ENCODE results near the gene GFI1B. TPM values are rescaled to one million over a fixed set of nuclear protein-coding genes. Genes with fewer than 3 reads are reported as not detected.
"Not testable (repeated sequence)": the region's sequence is repeated elsewhere in the genome, so short reads cannot be mapped to it uniquely, and the experiment has no call there.

The GFI1B gene
- total RNA-seq, 2 experiments from 2014 or later: 0.19 TPM; not detected in 1

DNA sequence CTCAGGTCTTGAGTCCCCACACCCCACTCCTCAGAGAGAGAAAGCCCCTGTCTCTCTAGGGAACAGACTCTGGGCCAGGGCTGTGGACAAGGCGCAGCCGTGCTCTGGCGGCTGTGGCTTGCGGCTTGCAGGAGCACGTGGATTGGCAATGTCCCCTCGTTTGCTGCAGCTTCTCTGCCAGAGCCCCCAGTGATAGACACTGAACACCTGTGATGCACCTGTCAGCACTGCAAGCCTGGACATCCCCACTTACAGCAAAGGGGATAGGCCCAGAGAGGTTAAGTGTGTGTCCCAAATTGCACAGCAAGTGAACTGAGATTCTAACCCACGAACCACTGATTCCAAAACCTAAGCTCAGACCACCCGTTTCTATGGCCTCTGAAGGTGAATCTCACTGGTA lies 7.0 kb downstream of the GFI1B start:
- ATAC-seq: no peak
- Mint-ChIP-seq H3K27me3 (peaks cover 34% of the 10 kb centered on the region), H3K4me1 (no peaks in the 10 kb centered on the region), H3K36me3 (ENCODE audit: low read depth) (no peaks in the 10 kb centered on the region), H3K4me3 (no peak overlapping the region), H3K27ac (no peak overlapping the region), H3K9me3 (ENCODE audit: low read depth) (no peaks in the 10 kb centered on the region)
- DNase-seq: no peak
- ChIA-PET CTCF (interaction anchor here (0.9 kb wide), 1 partner anchor 37 kb away, joined by 4 read pairs; no protein-coding TSS in a partner anchor), POLR2A (no interaction called here)
- intact Hi-C loops (cut with DNase I, micrococcal nuclease): no loop called here

DNA sequence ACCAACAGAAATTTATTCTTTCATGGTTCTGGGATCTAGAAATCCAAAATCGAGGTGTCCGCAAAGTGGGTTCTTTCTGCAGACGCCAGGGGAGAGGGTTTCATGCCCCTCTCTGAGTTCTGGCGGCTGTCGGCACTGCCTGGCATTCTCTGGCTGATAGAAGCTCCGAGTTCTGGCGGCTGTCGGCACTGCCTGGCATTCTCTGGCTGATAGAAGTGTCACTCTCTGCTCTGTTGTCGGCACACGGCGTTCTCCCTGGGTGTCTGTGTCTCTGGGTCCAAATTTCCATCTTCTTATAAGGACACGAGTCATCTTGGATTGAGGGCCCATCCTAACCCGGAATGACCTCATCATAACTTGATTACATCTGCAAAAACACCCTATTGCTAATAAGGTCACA lies 7.6 kb downstream of the GFI1B start:
- no peak for ATAC-seq
- POLR2A ChIA-PET: no interaction called here
- Mint-ChIP-seq H3K9me3 (ENCODE audit: low read depth) (no peaks in the 10 kb centered on the region), H3K27ac (no peak overlapping the region), H3K36me3 (ENCODE audit: low read depth) (no peaks in the 10 kb centered on the region), H3K4me1 (no peaks in the 10 kb centered on the region), H3K4me3 (no peak overlapping the region), H3K27me3 (peaks cover 31% of the 10 kb centered on the region)
- intact Hi-C loops (cut with DNase I, micrococcal nuclease): no loop called here
- DNase-seq: no peak
- CTCF ChIA-PET: interaction anchor here (0.9 kb wide), 1 partner anchor 36 kb away, joined by 4 read pairs; no protein-coding TSS in a partner anchor

DNA sequence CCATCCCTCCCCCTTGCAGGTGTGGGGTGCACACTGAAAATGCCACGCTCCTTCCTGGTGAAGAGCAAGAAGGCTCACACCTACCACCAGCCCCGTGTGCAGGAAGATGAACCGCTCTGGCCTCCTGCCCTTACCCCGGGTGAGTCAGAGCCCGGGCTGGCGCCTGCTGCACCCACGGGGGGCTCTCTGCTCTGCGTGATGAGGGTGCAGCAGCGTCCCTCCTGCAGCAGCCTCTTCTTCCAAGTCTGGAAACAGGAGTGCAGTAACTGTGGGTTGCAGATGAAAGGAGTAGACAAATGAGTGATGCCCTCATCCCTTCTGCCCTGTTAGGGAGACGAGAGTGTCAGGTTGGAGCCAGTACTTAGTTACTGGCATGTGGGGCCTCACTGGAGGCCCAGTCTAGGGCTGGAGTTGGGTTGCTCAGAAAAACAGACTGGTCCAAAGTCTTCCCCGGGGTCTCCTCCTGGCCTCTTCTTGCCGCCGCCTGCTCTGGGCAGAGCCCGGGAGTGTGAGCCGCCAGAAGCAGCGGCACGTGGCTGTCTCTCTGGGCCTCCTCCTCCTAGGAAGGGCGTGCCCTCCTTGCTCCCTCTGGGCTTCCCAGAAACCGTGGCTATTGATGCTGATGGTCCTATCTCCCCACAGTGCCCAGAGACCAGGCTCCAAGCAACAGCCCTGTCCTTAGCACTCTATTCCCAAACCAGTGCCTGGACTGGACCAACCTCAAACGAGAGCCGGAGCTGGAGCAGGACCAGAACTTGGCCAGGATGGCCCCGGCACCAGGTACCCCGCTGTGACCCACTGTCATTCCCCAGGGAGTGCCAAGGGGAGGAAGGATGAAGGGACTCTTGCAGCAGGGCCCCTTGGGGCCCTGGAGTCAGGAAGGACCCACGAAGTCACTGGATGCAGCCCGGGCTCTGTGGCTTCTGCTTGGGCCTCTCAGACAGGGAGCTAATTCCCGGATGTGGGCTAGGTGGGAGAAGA lies 8.4 kb downstream of the GFI1B start:
- no peak for ATAC-seq
- Mint-ChIP-seq H3K9me3 (ENCODE audit: low read depth) (no peaks in the 10 kb centered on the region), H3K27me3 (peaks cover 24% of the 10 kb centered on the region), H3K27ac (no peak overlapping the region), H3K36me3 (ENCODE audit: low read depth) (no peaks in the 10 kb centered on the region), H3K4me3 (no peak overlapping the region), H3K4me1 (no peaks in the 10 kb centered on the region)
- ChIA-PET POLR2A (no interaction called here), CTCF (interaction anchor here (0.8 kb wide), 1 partner anchor 82 kb away, joined by 3 read pairs; no protein-coding TSS in a partner anchor)
- intact Hi-C loops (cut with DNase I, micrococcal nuclease): no loop called here
- no peak for DNase-seq

DNA sequence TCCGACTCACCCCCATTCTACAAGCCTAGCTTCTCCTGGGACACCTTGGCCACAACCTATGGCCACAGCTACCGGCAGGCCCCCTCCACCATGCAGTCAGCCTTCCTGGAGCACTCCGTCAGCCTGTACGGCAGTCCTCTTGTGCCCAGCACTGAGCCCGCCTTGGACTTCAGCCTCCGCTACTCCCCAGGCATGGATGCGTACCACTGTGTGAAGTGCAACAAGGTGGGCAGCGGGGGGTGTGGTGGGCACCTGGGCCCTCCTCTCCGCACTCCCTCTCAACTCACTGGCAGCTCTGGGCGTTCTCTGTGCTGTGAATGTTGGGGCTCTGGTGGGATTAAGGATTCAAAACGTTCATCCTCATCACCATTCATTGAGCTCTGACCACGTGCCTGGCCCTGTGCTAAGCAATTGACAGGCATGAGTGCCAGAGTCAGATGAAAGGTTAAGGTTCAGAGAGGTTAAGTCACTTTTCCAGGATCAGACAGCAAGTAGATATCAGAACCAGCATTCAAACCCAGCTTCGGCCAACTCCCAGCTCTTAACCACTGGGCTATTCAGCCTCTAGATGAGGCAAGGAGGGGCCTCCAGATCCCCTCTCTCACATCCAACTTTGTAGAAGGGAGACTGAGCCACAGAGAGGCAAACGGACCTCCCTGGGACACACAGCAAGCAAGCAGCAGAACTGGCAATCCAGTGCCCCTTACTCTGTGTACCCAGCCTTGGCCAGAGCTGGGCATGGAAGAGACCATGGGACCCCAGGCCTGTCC lies 9.9 kb downstream of the GFI1B start:
- DNase-seq (no peak), ATAC-seq (no peak)
- H3K4me3 Mint-ChIP-seq: no peak overlapping the region
- H3K4me1 Mint-ChIP-seq: no peaks in the 10 kb centered on the region
- ChIA-PET CTCF (interaction anchor here (0.6 to 0.7 kb wide), 2 partner anchors 280 to 315 kb away, joined by 3 to 4 read pairs; no protein-coding TSS in a partner anchor), POLR2A (no interaction called here)
- intact Hi-C loops (cut with DNase I, micrococcal nuclease): no loop called here
- no peaks in the 10 kb centered on the region for H3K9me3 Mint-ChIP-seq (ENCODE audit: low read depth)
- no peaks in the 10 kb centered on the region for H3K36me3 Mint-ChIP-seq (ENCODE audit: low read depth)
- peaks cover 24% of the 10 kb centered on the region for H3K27me3 Mint-ChIP-seq
- H3K27ac Mint-ChIP-seq: no peak overlapping the region

DNA sequence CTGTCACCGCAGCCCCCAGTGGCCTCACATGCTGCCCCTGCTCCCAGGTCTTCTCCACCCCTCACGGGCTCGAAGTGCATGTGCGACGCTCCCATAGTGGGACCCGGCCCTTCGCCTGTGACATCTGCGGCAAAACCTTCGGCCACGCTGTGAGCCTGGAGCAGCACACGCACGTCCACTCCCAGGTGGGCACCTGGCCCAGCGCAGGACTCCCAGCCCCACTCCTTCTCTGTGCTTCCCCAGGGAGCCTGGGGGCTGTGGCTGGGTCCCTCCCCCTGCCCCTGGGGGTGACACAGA lies 10.5 kb downstream of the GFI1B start:
- POLR2A ChIA-PET: no interaction called here
- intact Hi-C loops (cut with DNase I, micrococcal nuclease): no loop called here
- CTCF ChIA-PET: no interaction called here
- Mint-ChIP-seq H3K36me3 (ENCODE audit: low read depth) (no peaks in the 10 kb centered on the region), H3K27ac (no peak overlapping the region), H3K9me3 (ENCODE audit: low read depth) (no peaks in the 10 kb centered on the region), H3K4me1 (no peaks in the 10 kb centered on the region), H3K27me3 (peaks cover 25% of the 10 kb centered on the region), H3K4me3 (no peak overlapping the region)
- DNase-seq: no peak
- ATAC-seq: no peak

DNA sequence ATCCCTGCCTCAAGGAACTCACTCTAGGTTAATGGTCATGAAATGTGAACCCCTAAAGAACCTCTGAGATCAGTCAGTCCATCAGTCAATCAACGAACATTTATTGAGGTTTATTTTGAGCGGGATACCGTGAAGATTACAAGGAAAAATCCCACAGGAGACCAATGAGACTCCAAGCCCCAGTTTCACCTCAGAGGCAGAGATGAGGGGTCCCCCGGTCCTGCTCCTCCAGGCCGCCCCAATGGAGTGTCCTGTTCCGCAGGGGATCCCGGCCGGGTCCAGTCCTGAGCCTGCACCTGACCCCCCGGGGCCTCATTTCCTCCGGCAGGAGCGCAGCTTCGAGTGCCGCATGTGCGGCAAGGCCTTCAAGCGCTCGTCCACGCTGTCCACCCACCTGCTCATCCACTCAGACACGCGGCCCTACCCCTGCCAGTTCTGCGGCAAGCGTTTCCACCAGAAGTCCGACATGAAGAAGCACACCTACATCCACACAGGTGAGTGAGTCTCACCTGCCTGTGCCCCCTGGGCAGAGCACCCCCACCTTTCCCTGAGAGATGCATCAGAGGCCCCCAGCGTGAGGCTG lies 11.0 kb downstream of the GFI1B start:
- no peak for ATAC-seq
- ChIA-PET POLR2A (no interaction called here), CTCF (no interaction called here)

DNA sequence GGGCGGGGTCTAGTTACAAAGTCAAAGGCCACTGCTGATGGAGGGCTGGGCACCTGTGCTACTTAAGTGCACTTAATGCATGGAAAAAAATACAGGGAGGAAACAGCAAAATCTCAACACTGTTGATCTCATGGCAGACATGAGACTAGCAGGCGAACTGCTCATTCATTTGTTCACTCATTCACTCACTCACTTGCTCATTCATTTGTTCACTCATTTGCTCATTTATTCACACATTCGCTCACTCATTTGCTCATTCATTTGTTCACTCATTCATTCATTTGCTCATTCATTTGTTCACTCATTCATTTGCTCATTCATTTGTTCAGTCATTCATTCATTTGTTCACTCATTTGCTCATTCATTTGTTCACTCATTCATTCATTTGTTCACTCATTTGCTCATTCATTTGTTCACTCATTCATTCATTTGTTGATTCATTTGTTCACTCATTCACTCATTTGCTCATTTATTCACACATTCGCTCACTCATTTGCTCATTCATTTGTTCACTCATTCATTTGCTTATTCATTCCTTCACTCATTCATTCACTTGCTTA lies 11.6 kb downstream of the GFI1B start:
- peaks cover 31% of the 10 kb centered on the region for H3K27me3 Mint-ChIP-seq
- H3K4me3 Mint-ChIP-seq; H3K4me1 Mint-ChIP-seq; H3K27ac Mint-ChIP-seq; intact Hi-C loops (cut with DNase I, micrococcal nuclease); H3K9me3 Mint-ChIP-seq (ENCODE audit: low read depth); H3K36me3 Mint-ChIP-seq (ENCODE audit: low read depth); CTCF ChIA-PET; POLR2A ChIA-PET: not testable (repeated sequence)
- ATAC-seq (peak; percentile 62), DNase-seq (peak; percentile 36)

More for the DNA sequence above, 11.0 kb downstream of the GFI1B start:
- H3K9me3 Mint-ChIP-seq (ENCODE audit: low read depth): no peaks in the 10 kb centered on the region
- H3K36me3 Mint-ChIP-seq (ENCODE audit: low read depth): no peaks in the 10 kb centered on the region
- peaks cover 27% of the 10 kb centered on the region for H3K27me3 Mint-ChIP-seq
- no peak overlapping the region for H3K4me3 Mint-ChIP-seq
- no peaks in the 10 kb centered on the region for H3K4me1 Mint-ChIP-seq
- intact Hi-C loops (cut with DNase I, micrococcal nuclease): no loop called here
- no peak overlapping the region for H3K27ac Mint-ChIP-seq
- DNase-seq: no peak

DNA sequence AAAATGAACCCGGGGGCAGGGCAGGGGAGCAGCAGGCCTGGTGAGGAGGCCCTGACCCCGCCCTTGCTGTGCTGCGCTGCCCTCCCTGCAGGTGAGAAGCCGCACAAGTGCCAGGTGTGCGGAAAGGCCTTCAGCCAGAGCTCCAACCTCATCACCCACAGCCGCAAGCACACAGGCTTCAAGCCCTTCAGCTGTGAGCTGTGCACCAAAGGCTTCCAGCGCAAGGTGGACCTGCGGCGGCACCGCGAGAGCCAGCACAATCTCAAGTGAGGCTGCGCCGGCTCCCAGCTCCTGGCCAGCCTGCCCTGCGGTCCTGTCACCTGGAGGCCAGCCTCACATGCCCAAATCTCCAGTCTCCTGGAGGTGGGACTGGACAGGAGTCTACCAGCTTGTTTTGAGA lies 12.3 kb downstream of the GFI1B start:
- H3K9me3 Mint-ChIP-seq (ENCODE audit: low read depth): no peaks in the 10 kb centered on the region
- H3K4me3 Mint-ChIP-seq: no peak overlapping the region
- ChIA-PET CTCF (interaction anchor here (0.5 to 2.2 kb wide), 3 partner anchors 17 to 195 kb away, joined by 3 to 11 read pairs (median 3); no protein-coding TSS in a partner anchor), POLR2A (no interaction called here)
- peaks cover 29% of the 10 kb centered on the region for H3K27me3 Mint-ChIP-seq
- ATAC-seq (no peak), DNase-seq (no peak)
- intact Hi-C loops (cut with DNase I, micrococcal nuclease): no loop called here
- H3K27ac Mint-ChIP-seq: no peak overlapping the region
- no peaks in the 10 kb centered on the region for H3K4me1 Mint-ChIP-seq
- no peaks in the 10 kb centered on the region for H3K36me3 Mint-ChIP-seq (ENCODE audit: low read depth)

DNA sequence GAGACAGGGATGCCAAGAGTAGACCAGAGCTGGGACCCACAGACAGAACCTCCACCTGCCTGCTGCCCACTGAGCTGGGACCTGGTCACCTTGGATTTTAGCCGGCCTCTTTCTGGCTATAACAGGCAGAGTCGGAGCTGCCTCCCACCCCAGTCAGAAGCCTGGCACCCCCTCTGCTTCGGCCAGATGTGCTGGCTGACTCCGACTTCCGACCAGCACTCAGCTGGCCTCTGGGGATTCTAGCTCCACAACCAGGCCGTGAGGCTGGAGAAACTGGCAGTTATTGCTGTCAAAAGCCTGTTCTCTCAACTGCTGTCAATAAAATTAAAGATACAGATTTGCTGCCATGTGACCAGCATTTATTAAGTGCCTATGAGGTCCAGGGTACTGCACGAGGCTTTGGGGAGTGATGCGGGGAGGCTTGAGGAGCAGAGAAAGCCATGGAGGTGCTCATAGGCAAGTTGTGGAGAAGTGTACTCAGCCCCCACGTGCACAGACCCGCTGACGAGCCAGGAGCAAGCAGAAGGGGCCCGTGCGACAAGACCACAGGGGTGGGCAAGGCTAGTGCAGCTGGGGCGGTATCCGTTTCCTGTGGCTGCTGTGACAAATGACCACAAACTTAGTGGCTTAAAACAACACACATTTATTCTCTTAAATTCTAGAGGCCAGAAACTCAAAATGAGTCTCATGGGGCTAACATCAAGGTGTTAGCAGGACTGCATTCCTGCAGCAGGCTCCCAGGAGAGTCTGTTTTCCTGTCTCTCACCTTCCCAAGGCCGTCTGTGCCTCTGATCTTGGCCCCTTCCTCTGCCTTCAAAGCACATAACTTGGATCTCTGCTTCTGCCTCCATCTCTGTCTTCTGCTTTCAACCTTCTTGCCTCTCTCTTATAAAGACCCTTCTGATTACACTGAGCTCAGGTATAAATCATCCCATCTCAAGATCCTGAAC lies 13.1 kb downstream of the GFI1B start:
- intact Hi-C loops (cut with DNase I, micrococcal nuclease): no loop called here
- H3K4me3 Mint-ChIP-seq: no peak overlapping the region
- DNase-seq (no peak), ATAC-seq (no peak)
- H3K4me1 Mint-ChIP-seq: no peaks in the 10 kb centered on the region
- H3K27me3 Mint-ChIP-seq: peaks cover 26% of the 10 kb centered on the region
- no peaks in the 10 kb centered on the region for H3K36me3 Mint-ChIP-seq (ENCODE audit: low read depth)
- H3K9me3 Mint-ChIP-seq (ENCODE audit: low read depth): no peaks in the 10 kb centered on the region
- H3K27ac Mint-ChIP-seq: no peak overlapping the region
- POLR2A ChIA-PET: no interaction called here
- CTCF ChIA-PET: interaction anchor here (0.6 to 2.2 kb wide), 3 partner anchors 13 to 194 kb away, joined by 3 to 11 read pairs (median 4); partner anchors contain the start of gene GFI1B

DNA sequence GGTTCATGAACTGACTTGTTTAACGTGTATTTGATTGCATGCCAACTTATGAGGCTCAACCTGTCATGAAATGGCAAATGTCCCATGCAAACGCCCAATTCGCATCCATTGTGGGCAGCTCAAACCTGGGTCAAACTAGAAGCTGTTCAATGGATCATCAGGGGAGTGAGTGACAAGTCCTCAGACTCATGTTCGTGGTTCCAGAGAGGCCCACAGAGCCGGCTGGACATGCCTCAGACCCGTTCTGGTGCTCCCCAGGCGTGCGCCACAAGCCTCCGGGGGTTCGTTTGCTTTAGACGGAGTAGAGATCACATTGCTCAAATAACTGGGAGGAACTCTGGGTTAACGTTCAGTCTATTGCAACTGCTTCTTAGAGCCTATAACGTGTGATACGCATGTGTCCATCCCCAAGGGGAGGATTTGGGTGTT lies 15.0 kb downstream of the GFI1B start:
- Mint-ChIP-seq H3K4me1 (no peaks in the 10 kb centered on the region), H3K4me3 (no peak overlapping the region), H3K27ac (no peak overlapping the region), H3K27me3 (peaks cover 22% of the 10 kb centered on the region), H3K36me3 (ENCODE audit: low read depth) (no peaks in the 10 kb centered on the region), H3K9me3 (ENCODE audit: low read depth) (no peaks in the 10 kb centered on the region)
- CTCF ChIA-PET: interaction anchor here (1.0 kb wide), 1 partner anchor 29 kb away, joined by 3 read pairs; no protein-coding TSS in a partner anchor
- intact Hi-C loops (cut with DNase I, micrococcal nuclease): no loop called here
- DNase-seq (no peak), ATAC-seq (no peak)
- POLR2A ChIA-PET: no interaction called here
